G401 (cell line): Measurements from ENCODE around the gene TBC1D22A. TPM values are rescaled to one million over a fixed set of nuclear protein-coding genes. Genes with fewer than 3 reads are reported as not detected.

ENCODE experiments used
- DNase-seq: peaks from one replicate; pipeline ENCODE4 v3.0.0-alpha.2; 2015; ENCODE audit warnings: low spot score
- in situ Hi-C: cut with HindIII; loops from 2 replicates; pipeline ENCODE4 v1.10.0; 2016; ENCODE audit warnings: low sequenced_read_pairs, mixed read lengths
- total RNA-seq: library from RNA; depleted of rRNA; stranded (reverse); fragments of >200 nt; shearing (Covaris generic); gene quantifications from 2 replicates; pipeline ENCODE4 v1.2.3, GENCODE V29; 2014

Gene TBC1D22A
- total RNA-seq, 1 experiment from 2014 or later, result 11.1 TPM

- in situ Hi-C loops, result no loop called here
- no peak for DNase-seq
Observed at GRCh38 chr22:47018010-47018910, 255.8 kb downstream of the TBC1D22A start.

DNA sequence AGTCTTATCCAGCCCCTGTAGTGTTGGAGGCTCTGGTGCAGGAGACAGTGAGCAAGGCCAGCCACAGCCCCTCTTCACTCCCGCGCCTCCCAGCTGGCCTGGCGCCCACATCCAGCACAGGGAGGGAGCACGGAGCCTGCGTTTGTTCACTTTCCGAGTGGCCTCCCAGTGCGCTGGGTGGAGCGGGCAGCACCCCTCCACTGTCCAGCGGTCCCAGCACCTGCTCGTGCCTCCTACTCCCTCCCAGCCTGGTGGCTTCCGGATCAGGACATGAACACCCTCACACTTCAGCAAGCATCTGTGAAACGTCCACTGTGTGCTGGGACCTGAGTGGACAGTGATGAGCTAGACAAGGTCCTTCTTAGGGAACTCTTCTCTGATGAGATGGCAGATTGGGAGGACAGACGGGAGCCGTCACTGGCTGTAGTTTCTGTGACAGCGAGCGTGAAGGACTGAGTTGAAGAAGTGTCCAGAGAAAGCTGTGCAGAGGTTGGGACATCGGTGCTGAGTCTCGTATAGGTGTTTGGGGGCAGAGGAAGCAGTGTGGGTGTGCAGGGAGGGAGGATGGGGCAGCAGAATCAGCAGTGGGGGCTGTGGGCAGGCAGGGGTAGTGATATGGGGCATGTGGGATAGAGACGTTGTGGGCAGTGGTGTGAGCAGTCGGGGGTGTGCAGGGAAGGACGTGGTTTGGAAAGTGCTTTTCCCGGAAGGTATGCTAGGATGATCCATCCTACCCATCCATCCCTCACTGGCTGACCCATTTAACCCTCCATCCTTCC lies 256.8 kb downstream of the TBC1D22A start:
- DNase-seq, result no peak
- in situ Hi-C loops, result no loop called here

DNA sequence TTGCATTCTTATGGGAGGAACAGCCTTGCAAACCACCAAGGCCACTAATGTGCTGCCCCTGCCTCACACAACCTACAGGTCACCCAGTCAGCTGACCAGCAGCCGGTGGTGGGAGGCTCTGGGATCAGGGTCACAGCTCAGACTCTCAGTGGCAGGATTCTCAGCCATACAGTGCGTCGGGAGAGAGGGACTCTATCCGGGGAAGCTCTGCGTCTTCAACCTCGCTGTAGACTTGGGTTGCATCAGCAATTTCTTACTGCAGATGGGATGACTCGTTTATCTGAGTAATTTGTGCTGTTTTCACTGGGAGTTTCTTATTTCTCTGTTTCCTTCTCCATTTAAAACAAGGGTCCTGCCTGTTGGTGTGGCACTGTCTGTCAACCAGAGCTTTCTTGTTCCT lies 257.7 kb downstream of the TBC1D22A start:
- no peak for DNase-seq
- in situ Hi-C loops, result no loop called here

- in situ Hi-C loops, result no loop called here
Observed at GRCh38 chr22:47021371-47022074, 259.1 kb downstream of the TBC1D22A start.

GRCh38 chr22:47022075-47022473 lies 259.6 kb downstream of the TBC1D22A start:
- no peak for DNase-seq
- in situ Hi-C loops, result no loop called here

More at GRCh38 chr22:47021371-47022074, 259.1 kb downstream of the TBC1D22A start:
- DNase-seq, result no peak

DNA sequence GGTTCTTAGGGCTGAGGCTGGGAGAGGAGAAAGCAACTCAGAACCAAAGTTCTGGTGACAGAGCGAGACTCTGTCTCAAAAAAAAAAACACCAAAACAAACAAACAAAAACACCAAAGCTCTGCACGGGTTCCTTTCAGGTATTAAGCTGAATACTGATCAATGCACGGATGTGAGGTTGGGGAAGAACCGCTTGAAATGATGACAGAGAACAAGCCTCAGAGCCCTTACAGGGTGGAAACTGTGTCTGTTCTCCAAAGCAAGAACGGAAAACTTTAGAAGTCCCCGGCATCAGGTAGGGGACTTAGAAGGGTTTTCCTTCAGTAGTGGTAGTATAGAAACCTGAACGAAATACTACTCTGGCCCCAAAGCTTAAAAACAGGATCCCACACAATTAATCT lies 260.0 kb downstream of the TBC1D22A start:
- DNase-seq, result no peak
- in situ Hi-C loops, result no loop called here

GRCh38 chr22:47023871-47024270 lies 261.4 kb downstream of the TBC1D22A start:
- no peak for DNase-seq
- in situ Hi-C loops, result no loop called here

GRCh38 chr22:47027766-47028165 lies 265.3 kb downstream of the TBC1D22A start:
- no peak for DNase-seq
- in situ Hi-C loops, result no loop called here

- peak; percentile 28 for DNase-seq
- in situ Hi-C loops, result no loop called here
Observed at GRCh38 chr22:47029244-47030074, 267.0 kb downstream of the TBC1D22A start.

DNA sequence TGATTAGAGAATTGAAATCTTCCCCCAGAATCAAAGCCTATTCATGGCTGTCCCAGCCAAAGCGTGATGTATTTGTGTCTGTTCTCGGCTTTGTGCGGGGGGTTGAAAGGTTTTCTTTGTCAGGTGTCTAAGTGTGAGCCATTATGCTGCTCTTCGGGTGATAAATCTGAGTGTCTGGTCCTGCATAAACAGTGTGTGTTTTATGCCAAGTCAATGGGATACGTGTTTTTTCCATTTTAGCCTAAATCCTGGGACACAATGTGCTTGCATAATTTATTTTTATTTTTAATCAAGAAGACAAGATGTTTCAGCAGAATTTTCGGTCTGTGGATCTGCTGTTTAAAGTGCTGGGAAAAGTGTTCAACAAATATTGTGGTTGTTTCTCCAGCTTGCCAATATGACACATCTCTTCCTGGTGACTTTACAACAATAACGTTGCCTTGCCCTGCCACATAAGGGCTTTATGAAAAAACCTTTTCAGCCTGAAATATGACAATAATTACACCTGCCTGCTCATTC lies 267.8 kb downstream of the TBC1D22A start:
- no peak for DNase-seq
- in situ Hi-C loops, result no loop called here

- in situ Hi-C loops, result no loop called here
- DNase-seq, result no peak
Observed at GRCh38 chr22:47030881-47031627, 268.6 kb downstream of the TBC1D22A start.

DNA sequence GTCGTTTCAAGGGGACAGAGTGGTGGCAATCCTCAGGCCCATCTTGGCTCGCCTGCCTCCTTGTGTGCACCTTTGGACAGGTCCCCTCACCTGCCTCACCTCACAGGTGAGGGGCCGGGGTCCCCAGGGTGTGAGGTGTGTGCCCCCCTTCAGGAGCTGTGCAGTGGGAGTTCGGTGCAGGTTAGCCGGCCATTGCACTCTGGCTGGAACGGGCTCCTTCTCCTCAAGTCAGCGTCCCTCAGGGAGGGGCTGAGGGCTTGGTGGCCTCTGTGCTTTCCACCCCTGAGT lies 269.1 kb downstream of the TBC1D22A start:
- in situ Hi-C loops, result no loop called here

GRCh38 chr22:47032091-47032943 lies 269.9 kb downstream of the TBC1D22A start:
- in situ Hi-C loops, result no loop called here
- no peak for DNase-seq

More for the DNA sequence above, 269.1 kb downstream of the TBC1D22A start:
- DNase-seq, result no peak

DNA sequence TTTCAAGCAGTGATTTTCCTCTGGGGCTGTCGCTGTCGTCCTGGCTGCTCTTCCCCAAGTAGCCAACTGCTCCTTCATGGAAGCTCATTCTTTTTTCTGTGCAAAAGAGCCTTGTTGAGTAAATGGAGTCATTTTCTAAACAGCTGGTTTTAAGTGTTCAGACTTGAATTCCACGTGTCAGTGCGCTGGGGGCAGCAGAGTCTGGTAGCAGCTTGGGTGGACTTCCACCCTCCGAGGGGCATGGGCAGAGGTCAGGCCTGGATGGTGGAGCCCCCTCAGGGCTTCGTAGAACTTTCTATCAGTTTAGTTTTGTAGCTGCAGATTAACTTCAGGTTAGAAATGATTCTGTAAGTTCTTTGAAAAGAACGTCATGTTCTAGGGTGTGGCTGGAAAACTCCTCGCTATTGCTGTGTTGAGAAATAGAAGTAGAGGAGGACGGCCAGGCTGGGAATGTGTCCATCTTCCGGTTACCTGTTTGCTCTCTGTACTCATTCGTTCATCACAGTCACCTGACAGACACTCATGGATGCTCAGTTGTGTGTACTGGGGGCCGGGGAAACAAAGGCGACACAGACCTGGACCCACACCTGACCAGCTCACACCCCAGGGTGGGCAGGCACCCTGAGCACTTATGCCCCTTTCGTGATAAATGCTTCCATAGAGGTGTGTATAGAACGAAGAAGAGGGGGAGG lies 270.7 kb downstream of the TBC1D22A start:
- no peak for DNase-seq
- in situ Hi-C loops, result no loop called here

DNA sequence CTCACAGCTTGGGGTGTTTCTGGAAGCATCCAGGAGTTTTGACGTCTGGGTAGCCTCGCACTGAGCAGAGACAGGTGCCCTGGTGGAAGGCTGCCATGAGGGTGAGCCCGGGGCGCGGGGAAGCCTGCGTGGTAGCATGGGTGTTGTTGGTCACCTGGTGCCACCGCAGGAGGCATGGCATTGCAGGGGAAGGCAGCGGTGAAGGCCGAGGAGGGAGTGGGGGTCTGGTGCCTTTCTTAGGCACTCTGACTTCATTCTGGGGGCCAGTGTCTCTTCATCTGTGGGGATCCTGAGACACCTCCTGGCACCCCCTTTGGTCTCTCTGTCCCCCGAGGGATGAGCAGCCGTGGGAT lies 271.2 kb downstream of the TBC1D22A start:
- in situ Hi-C loops, result no loop called here

GRCh38 chr22:47034076-47034808 lies 271.8 kb downstream of the TBC1D22A start:
- DNase-seq, result peak; percentile 16
- in situ Hi-C loops, result no loop called here

More for the DNA sequence above, 271.2 kb downstream of the TBC1D22A start:
- DNase-seq, result no peak
